Psoas muscle (tissue), 8 donors: ENCODE data around the gene FAF2. TPM values are rescaled to one million over a fixed set of nuclear protein-coding genes. Genes with fewer than 3 reads are reported as not detected.

Experiments used
- ATAC-seq, 4 donors: fragments of 200-7000 bp; cut with Tn5 transposase; one replicate each; pipeline ENCODE4 v1.9.1; 2020; ENCODE audit warnings: moderate library complexity in 3 of 4, mild to moderate bottlenecking in 2 of 4
- DNase-seq, 2 donors: peaks; one replicate each; pipeline ENCODE4 v3.0.0-alpha.2; 2020
- H3K27ac ChIP-seq: fragments of 200-600 bp; one replicate; pipeline ENCODE4 v1.8.0; 2022
- H3K27me3 ChIP-seq, 3 donors: fragments of 200-600 bp in 1 of 3; one replicate each; pipeline versions ENCODE4 v1.6.1 to v1.8.0; 2013 to 2022; ENCODE audit warnings: low read length in 2 of 3, mild to moderate bottlenecking in 2 of 3, moderate library complexity in 1 of 3; ENCODE audit not compliant: insufficient read depth in 3 of 3
- H3K36me3 ChIP-seq, 2 donors: fragments of 200-600 bp in 1 of 2; one replicate each; pipeline versions ENCODE4 v1.6.1 to v1.8.0; 2013 to 2022; ENCODE audit warnings: low read depth in 1 of 2, mild to moderate bottlenecking in 1 of 2, moderate library complexity in 1 of 2; ENCODE audit not compliant: insufficient read depth in 1 of 2
- H3K4me1 ChIP-seq: fragments of 200-600 bp; one replicate; pipeline ENCODE4 v1.8.0; 2022
- H3K4me3 ChIP-seq: fragments of 200-600 bp; one replicate; pipeline ENCODE4 v1.8.0; 2022; ENCODE audit warnings: mild to moderate bottlenecking
- H3K9me3 ChIP-seq: fragments of 200-600 bp; one replicate; pipeline ENCODE4 v1.8.0; 2022
- WGBS, 3 donors: extraction: QIAGEN DNeasy Blood & Tissue Kit; methylation state at CpG; one replicate each; pipeline versions ENCODE4 v1.1.6 to v1.1.7; 2013; 5-methylcytosine and 5-hydroxymethylcytosine counted together
- intact Hi-C, 2 donors: fragments of 100-400 bp; cut with DNase I; formaldehyde crosslinking; loops; one replicate each; pipeline versions ENCODE4 v1.11.0 to v1.14.2; 2022
- polyA plus RNA-seq, 3 donors: library from polyadenylated mRNA; stranded (reverse); fragments of 200-250 nt; gene quantifications; one replicate each; pipeline ENCODE4 v1.2.3, GENCODE V29; 2013
- total RNA-seq, 4 donors: library from RNA; stranded (reverse); fragmentation: NEBNext Ultra II Directional in 2 of 4; extraction: Animal tissue kit (Norgen Biotek cat#: 25700) in 2 of 4; gene quantifications; one replicate each; pipeline versions ENCODE4 v1.2.1 to v1.2.4, GENCODE V29; 2021 to 2023
- TF ChIP-seq, protein P1 (sequence below): fragments of 200-600 bp; IDR thresholded peaks from one replicate; pipeline ENCODE4 v1.8.0; 2022; ENCODE audit warnings: antibody characterized with exemption
- donor health status: healthy with polysubstance abuse.
- donor health status: DM: no; HTN: no; CAD: no; lungs with moderate emphysema.
- donor health status: Bipolar disorder and iron deficiency.
- donor health status: healthy.
- donor health status: DM: yes; HTN: yes; CAD: no.
- donor health status: DM: no; HTN: no; CAD: no.
- donor health status: DM: no; HTN: no; CAD: no.
- donor health status: DM: yes; HTN: yes; CAD: no.

Gene FAF2
- total and polyA plus RNA-seq, 7 donors, result 8.4 to 22.8 (median 14.7) TPM

DNA sequence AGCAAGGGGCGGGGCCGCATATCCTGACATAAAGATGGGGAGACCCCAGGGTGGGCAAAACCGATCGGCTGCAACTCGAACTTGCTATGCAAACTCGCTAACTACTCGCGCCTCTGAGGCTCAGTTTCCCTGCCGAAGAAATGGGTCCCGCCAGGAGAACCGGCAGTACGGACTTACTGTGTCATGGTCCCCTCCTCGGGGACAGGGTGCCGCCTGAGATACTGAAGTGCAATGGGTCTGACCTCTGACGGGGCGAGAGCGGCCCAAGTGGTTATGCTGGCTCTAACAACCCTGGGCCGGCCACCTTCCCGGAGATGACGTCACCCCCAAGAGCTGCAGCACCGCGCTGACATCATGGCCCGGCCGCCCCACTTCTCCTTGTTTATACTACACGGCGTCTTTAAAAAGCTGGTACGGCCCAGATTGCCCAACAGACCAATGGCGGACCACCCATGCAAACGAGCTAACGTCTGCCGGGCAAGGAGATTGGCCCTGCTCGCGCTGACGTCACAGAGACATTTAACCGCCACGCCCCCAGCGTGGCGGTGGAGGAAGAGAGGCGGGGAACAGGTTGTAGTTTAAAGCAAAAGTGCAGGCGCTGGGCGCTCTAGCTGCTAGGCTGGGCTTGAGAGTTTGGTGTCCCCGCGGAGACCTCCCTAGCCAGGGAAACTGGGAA lies 89.5 kb downstream of the FAF2 start:
- Histone ChIP-seq H3K36me3 (no peaks in the 10 kb centered on the region), H3K4me3 (peak overlapping the region; percentile 77), H3K27me3 (no peaks in the 10 kb centered on the region), H3K4me1 (peaks cover 39% of the 10 kb centered on the region), H3K9me3 (no peaks in the 10 kb centered on the region), H3K27ac (peak overlapping the region; percentile 96)
- 0 to 1% (median 1%) methylated on average over 43 of the region's 43 CpGs for WGBS, 3 donors
- intact Hi-C loops, result loop anchor here (2.0 to 5.0 kb wide), 2 partner anchors 90 to 121 kb away; partner anchors contain the start of genes CLTB (in 1 of the 2) and FAF2 (in 1 of the 2)
- TF ChIP-seq, protein P1, sequence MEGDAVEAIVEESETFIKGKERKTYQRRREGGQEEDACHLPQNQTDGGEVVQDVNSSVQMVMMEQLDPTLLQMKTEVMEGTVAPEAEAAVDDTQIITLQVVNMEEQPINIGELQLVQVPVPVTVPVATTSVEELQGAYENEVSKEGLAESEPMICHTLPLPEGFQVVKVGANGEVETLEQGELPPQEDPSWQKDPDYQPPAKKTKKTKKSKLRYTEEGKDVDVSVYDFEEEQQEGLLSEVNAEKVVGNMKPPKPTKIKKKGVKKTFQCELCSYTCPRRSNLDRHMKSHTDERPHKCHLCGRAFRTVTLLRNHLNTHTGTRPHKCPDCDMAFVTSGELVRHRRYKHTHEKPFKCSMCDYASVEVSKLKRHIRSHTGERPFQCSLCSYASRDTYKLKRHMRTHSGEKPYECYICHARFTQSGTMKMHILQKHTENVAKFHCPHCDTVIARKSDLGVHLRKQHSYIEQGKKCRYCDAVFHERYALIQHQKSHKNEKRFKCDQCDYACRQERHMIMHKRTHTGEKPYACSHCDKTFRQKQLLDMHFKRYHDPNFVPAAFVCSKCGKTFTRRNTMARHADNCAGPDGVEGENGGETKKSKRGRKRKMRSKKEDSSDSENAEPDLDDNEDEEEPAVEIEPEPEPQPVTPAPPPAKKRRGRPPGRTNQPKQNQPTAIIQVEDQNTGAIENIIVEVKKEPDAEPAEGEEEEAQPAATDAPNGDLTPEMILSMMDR, result no peak
- ATAC-seq, result peak; percentile 85 to 86 (median 86)
- DNase-seq, result peak; percentile 98 to 99

DNA sequence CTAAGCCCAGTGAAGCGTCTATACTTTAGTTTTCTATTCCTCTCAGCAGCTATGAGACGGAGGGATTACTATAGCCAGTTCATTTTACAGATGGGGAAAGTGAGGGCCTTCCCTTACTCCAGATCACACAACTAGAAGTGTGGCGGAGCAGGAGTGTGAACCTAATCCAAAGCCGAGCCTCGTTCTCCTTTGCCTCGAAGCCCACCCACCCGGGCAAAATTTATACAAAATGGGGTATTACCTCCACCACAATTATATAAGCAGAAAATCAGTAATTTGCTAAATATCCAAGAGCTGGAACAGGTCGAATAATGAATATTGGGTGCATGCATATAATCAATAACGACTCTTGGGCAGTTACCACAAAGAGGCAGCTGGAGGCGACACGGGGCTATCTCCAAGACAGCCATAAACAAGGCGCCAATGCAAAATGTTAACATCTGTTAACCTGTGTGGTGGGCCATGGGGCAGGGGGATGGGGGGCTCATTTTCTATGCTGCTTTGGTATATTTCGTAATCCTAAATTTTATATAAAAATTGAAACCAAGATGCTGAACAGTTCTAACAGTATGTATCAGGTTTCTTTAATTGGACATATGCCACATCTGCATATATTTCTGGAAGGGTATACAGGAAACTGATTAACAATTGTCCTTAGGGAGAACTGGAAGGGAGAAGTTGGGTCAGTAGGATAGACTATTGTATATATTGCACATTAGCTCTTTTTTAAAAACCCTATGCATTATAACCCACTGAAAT lies 90.2 kb downstream of the FAF2 start:
- H3K4me3 ChIP-seq, result peak overlapping the region; percentile 77
- TF ChIP-seq, protein P1, result no peak
- intact Hi-C loops, result loop anchor here (2.0 to 5.0 kb wide), 2 partner anchors 91 to 122 kb away; partner anchors contain the start of genes CLTB (in 1 of the 2) and FAF2 (in 1 of the 2)
- H3K9me3 ChIP-seq, result no peaks in the 10 kb centered on the region
- no peaks in the 10 kb centered on the region for H3K27me3 ChIP-seq
- DNase-seq (no peak), ATAC-seq (no peak)
- peaks cover 36% of the 10 kb centered on the region for H3K4me1 ChIP-seq
- 20 to 21% (median 21%) methylated on average over 13 of the region's 13 CpGs for WGBS, 3 donors
- H3K27ac ChIP-seq, result peak overlapping the region; percentile 96
- H3K36me3 ChIP-seq, result no peaks in the 10 kb centered on the region

DNA sequence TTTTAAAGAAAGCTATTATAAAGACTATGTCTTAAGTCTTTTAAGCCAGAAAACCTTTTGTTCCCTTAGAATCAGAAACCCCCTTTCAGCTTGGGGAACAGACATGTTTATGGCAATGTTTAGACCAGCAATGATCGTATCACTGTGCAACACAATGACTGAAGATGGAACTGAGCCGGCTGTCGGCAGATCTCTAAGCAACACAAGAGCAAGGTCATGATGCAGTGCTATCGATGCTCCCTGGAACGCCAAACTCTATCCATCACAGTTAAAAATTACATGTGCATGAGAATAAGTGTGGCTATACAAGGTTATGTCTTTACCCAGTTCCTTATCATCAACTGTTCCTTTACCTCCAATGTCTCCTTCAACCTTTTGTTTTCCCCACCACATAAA lies 90.8 kb downstream of the FAF2 start:
- intact Hi-C loops, result loop anchor here (2.0 to 5.0 kb wide), 2 partner anchors 92 to 122 kb away; partner anchors contain the start of genes CLTB (in 1 of the 2) and FAF2 (in 1 of the 2)
- DNase-seq (peak in 1 of 2 donors; percentile 23), ATAC-seq (no peak)
- Histone ChIP-seq H3K27me3 (no peaks in the 10 kb centered on the region), H3K27ac (no peak overlapping the region), H3K9me3 (no peaks in the 10 kb centered on the region), H3K4me1 (peaks cover 30% of the 10 kb centered on the region), H3K36me3 (no peaks in the 10 kb centered on the region), H3K4me3 (no peak overlapping the region)
- 16 to 26% (median 17%) methylated on average over 5 of the region's 5 CpGs for WGBS, 3 donors
- TF ChIP-seq, protein P1, result no peak

DNA sequence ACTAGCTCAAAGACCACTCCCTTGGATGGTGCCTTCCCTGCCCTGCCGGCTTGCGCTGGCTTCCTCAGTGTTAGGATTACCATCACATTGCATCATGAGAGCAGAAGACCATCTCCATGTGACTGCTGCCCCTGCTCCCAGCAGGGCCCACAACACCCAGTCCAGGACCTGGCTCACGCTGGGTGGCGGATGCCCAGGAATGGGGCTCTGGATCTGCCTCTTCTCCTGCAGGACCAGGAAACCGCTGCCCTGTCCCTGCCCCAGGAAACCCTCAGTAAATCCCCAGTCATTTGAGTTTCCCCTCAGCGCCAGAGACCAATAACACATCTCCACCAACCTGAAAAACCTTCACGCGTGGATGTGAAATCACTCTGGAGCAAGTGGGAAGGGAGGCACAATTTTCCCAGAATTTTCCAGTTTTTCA lies 92.3 kb downstream of the FAF2 start:
- H3K27me3 ChIP-seq, result no peaks in the 10 kb centered on the region
- peaks cover 22% of the 10 kb centered on the region for H3K4me1 ChIP-seq
- DNase-seq (peak in 1 of 2 donors; percentile 20), ATAC-seq (no peak)
- no peaks in the 10 kb centered on the region for H3K9me3 ChIP-seq
- H3K4me3 ChIP-seq, result no peak overlapping the region
- H3K27ac ChIP-seq, result no peak overlapping the region
- 86 to 87% (median 87%) methylated on average over 8 of the region's 8 CpGs for WGBS, 3 donors
- TF ChIP-seq, protein P1, result no peak
- intact Hi-C loops, result loop anchor here in 1 of 2 donors (10.0 kb wide), 1 partner anchor 126 kb away; the partner anchor contains the start of gene CLTB
- H3K36me3 ChIP-seq, result no peaks in the 10 kb centered on the region
